Measurements from ENCODE around the gene STMP1.

Gene STMP1

GRCh38 chr7:135650831-135651573, 11.3 kb upstream of the STMP1 start:
- TF ChIP-seq ZFX (IDR thresholded peaks at IDR 0.05; ENCODE audit: borderline replicate concordance) (no peak), CTCF (IDR thresholded peaks at IDR 0.05) (no peak)
- no peak overlapping the region for H3K27ac ChIP-seq

GRCh38 chr7:135653340-135654080, 8.8 kb upstream of the STMP1 start:
- no peak for TF ChIP-seq CTCF (IDR thresholded peaks at IDR 0.05)
- TF ChIP-seq ZFX (IDR thresholded peaks at IDR 0.05; ENCODE audit: borderline replicate concordance), result no peak
- H3K27ac ChIP-seq, result no peak overlapping the region

GRCh38 chr7:135658564-135658963, 3.8 kb upstream of the STMP1 start:
- no peak overlapping the region for H3K27ac ChIP-seq
- TF ChIP-seq ZFX (IDR thresholded peaks at IDR 0.05; ENCODE audit: borderline replicate concordance) (no peak), CTCF (IDR thresholded peaks at IDR 0.05) (no peak)

- no peak overlapping the region for H3K27ac ChIP-seq
- TF ChIP-seq ZFX (IDR thresholded peaks at IDR 0.05; ENCODE audit: borderline replicate concordance) (no peak), CTCF (IDR thresholded peaks at IDR 0.05) (no peak)
Measured at GRCh38 chr7:135659159-135659846, 3.0 kb upstream of the STMP1 start.

GRCh38 chr7:135661311-135662122, 797 bp upstream of the STMP1 start:
- H3K27ac ChIP-seq, result peak overlapping the region; percentile 76
- TF ChIP-seq ZFX (IDR thresholded peaks at IDR 0.05; ENCODE audit: borderline replicate concordance), result no peak
- no peak for TF ChIP-seq CTCF (IDR thresholded peaks at IDR 0.05)

- peak overlapping the region; percentile 76 for H3K27ac ChIP-seq
- TF ChIP-seq CTCF (IDR thresholded peaks at IDR 0.05) (no peak), ZFX (IDR thresholded peaks at IDR 0.05; ENCODE audit: borderline replicate concordance) (no peak)
Measured at GRCh38 chr7:135662123-135662372, 266 bp upstream of the STMP1 start.
